ENCODE measurements around the gene MYL10. TPM values are rescaled to one million over a fixed set of nuclear protein-coding genes. Genes with fewer than 3 reads are reported as not detected.

MYL10 gene
- polyA plus RNA-seq, 1 of the 3 experiments (the other 2 are of a cell fraction): not detected

- TF ChIP-seq EP300 (IDR thresholded peaks at IDR 0.05; ENCODE audit: borderline replicate concordance in 1 of 2, low read depth in 1 of 2, low read length in 1 of 2) (no peak), ELF1 (IDR thresholded peaks at IDR 0.05) (no peak), USF2 (IDR thresholded peaks at IDR 0.05; ENCODE audit: borderline replicate concordance, low read depth, low read length) (no peak), JUND (IDR thresholded peaks at IDR 0.05) (no peak), POLR2AphosphoS5 (IDR thresholded peaks at IDR 0.05; ENCODE audit: low read depth, low read length) (no peak), YY1 (IDR thresholded peaks at IDR 0.05; ENCODE audit: low read depth) (no peak), IRF3 (IDR thresholded peaks at IDR 0.05; ENCODE audit: low read depth, low read length) (no peak), NRF1 (IDR thresholded peaks at IDR 0.05; ENCODE audit: low read depth, low read length) (no peak), TAF1 (IDR thresholded peaks at IDR 0.05; ENCODE audit: borderline replicate concordance, low read depth, low read length) (no peak), SMC3 (IDR thresholded peaks at IDR 0.05; ENCODE audit: low read depth, low read length) (no peak), FOSL2 (IDR thresholded peaks at IDR 0.05; ENCODE audit: borderline replicate concordance, low read depth) (no peak), USF1 (IDR thresholded peaks at IDR 0.05; ENCODE audit: borderline replicate concordance, low read depth) (no peak), RAD21 (IDR thresholded peaks at IDR 0.05; ENCODE audit: low read length) (no peak), RXRA (IDR thresholded peaks at IDR 0.05; ENCODE audit: borderline replicate concordance, low read depth) (no peak), TCF12 (IDR thresholded peaks at IDR 0.05) (no peak), GATA2 (CRISPR knock-in tag; IDR thresholded peaks at IDR 0.05) (no peak), SIN3A (IDR thresholded peaks at IDR 0.05; ENCODE audit: borderline replicate concordance, low read depth, low read length) (no peak), GABPA (IDR thresholded peaks at IDR 0.05; ENCODE audit: low read depth) (no peak)
- TF ChIP-seq, protein P1, sequence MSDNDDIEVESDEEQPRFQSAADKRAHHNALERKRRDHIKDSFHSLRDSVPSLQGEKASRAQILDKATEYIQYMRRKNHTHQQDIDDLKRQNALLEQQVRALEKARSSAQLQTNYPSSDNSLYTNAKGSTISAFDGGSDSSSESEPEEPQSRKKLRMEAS (IDR thresholded peaks at IDR 0.05; ENCODE audit: low read depth): no peak
- TF ChIP-seq, protein P2, sequence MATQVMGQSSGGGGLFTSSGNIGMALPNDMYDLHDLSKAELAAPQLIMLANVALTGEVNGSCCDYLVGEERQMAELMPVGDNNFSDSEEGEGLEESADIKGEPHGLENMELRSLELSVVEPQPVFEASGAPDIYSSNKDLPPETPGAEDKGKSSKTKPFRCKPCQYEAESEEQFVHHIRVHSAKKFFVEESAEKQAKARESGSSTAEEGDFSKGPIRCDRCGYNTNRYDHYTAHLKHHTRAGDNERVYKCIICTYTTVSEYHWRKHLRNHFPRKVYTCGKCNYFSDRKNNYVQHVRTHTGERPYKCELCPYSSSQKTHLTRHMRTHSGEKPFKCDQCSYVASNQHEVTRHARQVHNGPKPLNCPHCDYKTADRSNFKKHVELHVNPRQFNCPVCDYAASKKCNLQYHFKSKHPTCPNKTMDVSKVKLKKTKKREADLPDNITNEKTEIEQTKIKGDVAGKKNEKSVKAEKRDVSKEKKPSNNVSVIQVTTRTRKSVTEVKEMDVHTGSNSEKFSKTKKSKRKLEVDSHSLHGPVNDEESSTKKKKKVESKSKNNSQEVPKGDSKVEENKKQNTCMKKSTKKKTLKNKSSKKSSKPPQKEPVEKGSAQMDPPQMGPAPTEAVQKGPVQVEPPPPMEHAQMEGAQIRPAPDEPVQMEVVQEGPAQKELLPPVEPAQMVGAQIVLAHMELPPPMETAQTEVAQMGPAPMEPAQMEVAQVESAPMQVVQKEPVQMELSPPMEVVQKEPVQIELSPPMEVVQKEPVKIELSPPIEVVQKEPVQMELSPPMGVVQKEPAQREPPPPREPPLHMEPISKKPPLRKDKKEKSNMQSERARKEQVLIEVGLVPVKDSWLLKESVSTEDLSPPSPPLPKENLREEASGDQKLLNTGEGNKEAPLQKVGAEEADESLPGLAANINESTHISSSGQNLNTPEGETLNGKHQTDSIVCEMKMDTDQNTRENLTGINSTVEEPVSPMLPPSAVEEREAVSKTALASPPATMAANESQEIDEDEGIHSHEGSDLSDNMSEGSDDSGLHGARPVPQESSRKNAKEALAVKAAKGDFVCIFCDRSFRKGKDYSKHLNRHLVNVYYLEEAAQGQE (IDR thresholded peaks at IDR 0.05; ENCODE audit: low read depth, low read length): no peak
- POLR2A ChIA-PET: no interaction called here
- no peaks in the 10 kb centered on the region for H3K9me2 ChIP-seq
- H3K27me3 ChIP-seq (ENCODE audit: insufficient read depth): no peaks in the 10 kb centered on the region
- H3K9me3 ChIP-seq: no peaks in the 10 kb centered on the region
- H3K4me1 ChIP-seq (ENCODE audit: control insufficient read depth in 1 of 2, insufficient read depth in 2 of 2, low read depth in 1 of 2, low read length in 1 of 2): peaks cover 6% of the 10 kb centered on the region in 2 experiments; a peak in 3 of 4 replicates
- no peaks in the 10 kb centered on the region for H4K20me1 ChIP-seq (ENCODE audit: insufficient read depth)
- DNase-seq: no peak
- H3F3A ChIP-seq (replicated peaks; ENCODE audit: insufficient read depth): no peaks in the 10 kb centered on the region
- 77% methylated on average over 13 of the region's 13 CpGs for WGBS (ENCODE audit: low lambda C conversion rate)
- H3K36me3 ChIP-seq (replicated peaks in 1 of 2; ENCODE audit: control insufficient read depth in 1 of 2, insufficient read depth in 2 of 2, low read length in 1 of 2): no peaks in the 10 kb centered on the region
- no peak overlapping the region for H3K27ac ChIP-seq (ENCODE audit: low read depth in 2 of 2, low read length in 1 of 2)
- no peak overlapping the region for H3K4me3 ChIP-seq (ENCODE audit: low read depth in 2 of 2, low read length in 1 of 2)
- H3K9ac ChIP-seq: no peak overlapping the region
- H3K79me2 ChIP-seq (ENCODE audit: insufficient read depth): no peaks in the 10 kb centered on the region
- peak overlapping the region; percentile 10; the same call in 1 of the 2 replicates for H3K4me2 ChIP-seq
- CTCF ChIA-PET: interaction anchor here (0.7 to 7.7 kb wide), 6 partner anchors 13 to 658 kb away, joined by 3 to 70 read pairs (median 4); no protein-coding TSS in a partner anchor
- H2AFZ ChIP-seq (ENCODE audit: low read depth): peak overlapping the region; percentile 52; the same call in 1 of the 2 replicates
Observed at GRCh38 chr7:101614098-101614938, 14.8 kb downstream of the MYL10 start.
